Nephron progenitor cell (in vitro differentiated cells): ENCODE results near the gene SPATA16.

Source experiments
- DNase-seq: peaks from one replicate; pipeline ENCODE4 v3.0.0; 2021
- H3K27ac Mint-ChIP-seq: 2 replicates; pipeline ENCODE4 v1.8.0; 2021; ENCODE audit warnings: mild to moderate bottlenecking, moderate library complexity, mixed read lengths
- H3K27me3 Mint-ChIP-seq: 2 replicates; pipeline ENCODE4 v1.8.0; 2021; ENCODE audit warnings: mild to moderate bottlenecking, low read depth, mixed read lengths; ENCODE audit not compliant: poor library complexity
- H3K36me3 Mint-ChIP-seq: 2 replicates; pipeline ENCODE4 v1.8.0; 2021; ENCODE audit warnings: low read depth, mixed read lengths
- H3K4me1 Mint-ChIP-seq: 2 replicates; pipeline ENCODE4 v1.8.0; 2021; ENCODE audit warnings: mixed read lengths
- H3K4me3 Mint-ChIP-seq: 2 replicates; pipeline ENCODE4 v1.8.0; 2021; ENCODE audit warnings: mild to moderate bottlenecking, moderate library complexity, mixed read lengths
- H3K9me3 Mint-ChIP-seq: 2 replicates; pipeline ENCODE4 v1.8.0; 2021; ENCODE audit warnings: mild to moderate bottlenecking, moderate library complexity, mixed read lengths
- CTCF ChIP-seq: fragments of 200-600 bp; sonication (generic); IDR thresholded peaks from 2 replicates; pipeline ENCODE4 v1.5.0; 2021; ENCODE audit warnings: antibody characterized with exemption

SPATA16 gene

GRCh38 chr3:173055228-173055933 lies 85.7 kb downstream of the SPATA16 start:
- Mint-ChIP-seq H3K4me1 (no peaks in the 10 kb centered on the region), H3K27ac (no peak overlapping the region), H3K27me3 (no peaks in the 10 kb centered on the region), H3K36me3 (no peaks in the 10 kb centered on the region), H3K9me3 (no peaks in the 10 kb centered on the region), H3K4me3 (no peak overlapping the region)
- no peak for TF ChIP-seq CTCF
- no peak for DNase-seq

GRCh38 chr3:173049360-173049759 lies 91.7 kb downstream of the SPATA16 start:
- no peak overlapping the region for H3K4me3 Mint-ChIP-seq

GRCh38 chr3:173045770-173046382 lies 95.2 kb downstream of the SPATA16 start:
- H3K27me3 Mint-ChIP-seq: no peaks in the 10 kb centered on the region
- no peak overlapping the region for H3K27ac Mint-ChIP-seq
- H3K36me3 Mint-ChIP-seq: no peaks in the 10 kb centered on the region
- DNase-seq: no peak
- no peaks in the 10 kb centered on the region for H3K4me1 Mint-ChIP-seq
- H3K4me3 Mint-ChIP-seq: no peak overlapping the region
- no peaks in the 10 kb centered on the region for H3K9me3 Mint-ChIP-seq
- TF ChIP-seq CTCF: peak; percentile 37

More at GRCh38 chr3:173049360-173049759, 91.7 kb downstream of the SPATA16 start:
- DNase-seq: no peak
- Mint-ChIP-seq H3K9me3 (no peaks in the 10 kb centered on the region), H3K27me3 (no peaks in the 10 kb centered on the region), H3K36me3 (no peaks in the 10 kb centered on the region), H3K4me1 (no peaks in the 10 kb centered on the region), H3K27ac (no peak overlapping the region)
- TF ChIP-seq CTCF: no peak

GRCh38 chr3:173044998-173045397 lies 96.0 kb downstream of the SPATA16 start:
- H3K27ac Mint-ChIP-seq: no peak overlapping the region
- no peak for TF ChIP-seq CTCF
- H3K4me1 Mint-ChIP-seq: no peaks in the 10 kb centered on the region

GRCh38 chr3:173043757-173044156 lies 97.3 kb downstream of the SPATA16 start:
- TF ChIP-seq CTCF: no peak
- H3K36me3 Mint-ChIP-seq: no peaks in the 10 kb centered on the region
- no peak overlapping the region for H3K4me3 Mint-ChIP-seq
- H3K27ac Mint-ChIP-seq: no peak overlapping the region
- DNase-seq: no peak
- no peaks in the 10 kb centered on the region for H3K27me3 Mint-ChIP-seq
- H3K4me1 Mint-ChIP-seq: no peaks in the 10 kb centered on the region
- H3K9me3 Mint-ChIP-seq: no peaks in the 10 kb centered on the region

More at GRCh38 chr3:173044998-173045397, 96.0 kb downstream of the SPATA16 start:
- H3K4me3 Mint-ChIP-seq: no peak overlapping the region
- H3K9me3 Mint-ChIP-seq: no peaks in the 10 kb centered on the region
- DNase-seq: no peak
- no peaks in the 10 kb centered on the region for H3K27me3 Mint-ChIP-seq
- no peaks in the 10 kb centered on the region for H3K36me3 Mint-ChIP-seq

- H3K27ac Mint-ChIP-seq: no peak overlapping the region
- no peak for TF ChIP-seq CTCF
- H3K4me1 Mint-ChIP-seq: no peaks in the 10 kb centered on the region
- no peaks in the 10 kb centered on the region for H3K36me3 Mint-ChIP-seq
- no peak for DNase-seq
- no peak overlapping the region for H3K4me3 Mint-ChIP-seq
- no peaks in the 10 kb centered on the region for H3K27me3 Mint-ChIP-seq
- H3K9me3 Mint-ChIP-seq: no peaks in the 10 kb centered on the region
Observed at GRCh38 chr3:173038484-173038871, 102.6 kb downstream of the SPATA16 start.
